ENCODE measurements around the gene CDHR1.

The CDHR1 gene

GRCh38 chr10:84226616-84227015 is 32.3 kb downstream of the CDHR1 start:
- in situ Hi-C loops (cut with HindIII; ENCODE audit: low sequenced_read_pairs): no loop called here

- in situ Hi-C loops (cut with HindIII; ENCODE audit: low sequenced_read_pairs): no loop called here
Measured at GRCh38 chr10:84227810-84228209, 33.5 kb downstream of the CDHR1 start.

DNA sequence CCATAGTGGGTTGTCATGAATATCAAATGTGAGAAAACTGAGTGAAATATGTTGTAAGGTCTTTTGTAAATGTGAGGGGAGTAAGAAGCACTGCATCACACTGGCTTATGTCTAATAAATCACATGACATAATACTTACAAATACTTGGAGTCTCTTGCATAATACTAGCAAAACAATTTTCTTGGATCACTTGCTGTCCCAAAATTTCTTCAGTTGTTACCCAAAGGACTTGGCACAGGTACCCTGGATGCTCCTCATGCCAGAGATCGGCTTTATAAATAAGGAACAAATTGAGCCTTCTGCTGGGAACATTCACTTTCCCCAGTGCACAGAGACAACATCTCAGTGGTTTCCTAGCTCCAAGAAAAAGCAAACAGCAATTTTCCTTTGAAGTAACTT is 36.0 kb downstream of the CDHR1 start:
- in situ Hi-C loops (cut with HindIII; ENCODE audit: low sequenced_read_pairs): no loop called here

DNA sequence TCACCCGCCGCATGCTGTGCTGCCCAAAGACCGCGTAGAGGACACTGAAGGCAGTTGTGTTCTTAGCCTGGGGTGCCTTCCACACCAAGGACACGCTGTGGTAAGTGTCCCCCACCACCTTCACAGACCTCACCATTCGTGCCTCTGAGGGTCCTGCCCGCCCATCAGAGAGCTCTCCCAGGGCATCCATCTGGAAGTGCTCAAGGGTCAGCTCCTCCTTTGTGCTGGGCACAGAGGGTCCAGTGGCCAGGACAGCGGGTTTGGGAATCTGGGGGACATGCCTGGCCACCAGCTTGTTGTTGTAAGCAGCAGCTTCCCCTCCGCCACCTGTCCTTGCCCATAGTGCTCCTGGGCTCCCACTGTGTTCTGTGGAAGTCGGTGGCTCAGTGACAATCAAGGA is 38.0 kb downstream of the CDHR1 start:
- in situ Hi-C loops (cut with HindIII; ENCODE audit: low sequenced_read_pairs): no loop called here

DNA sequence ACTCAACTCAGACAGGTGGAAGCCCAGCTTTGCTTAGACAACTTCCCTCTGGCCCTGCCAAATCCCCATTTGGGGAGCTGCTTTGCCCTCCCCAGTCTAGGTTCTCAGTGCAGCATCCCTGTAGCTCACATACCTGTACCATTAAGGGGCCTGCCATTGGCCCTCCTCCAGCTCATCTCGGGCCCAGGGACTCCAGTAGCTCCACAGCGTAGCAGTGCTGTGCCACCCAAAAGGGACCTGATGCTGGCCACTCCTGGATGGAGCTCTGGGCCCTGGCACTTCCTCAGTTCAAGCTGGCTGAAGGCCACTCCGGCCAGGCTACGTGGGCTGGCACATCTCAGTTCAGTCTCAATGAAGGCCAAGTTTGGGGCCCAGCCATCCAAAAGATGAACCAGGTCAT is 39.6 kb downstream of the CDHR1 start:
- in situ Hi-C loops (cut with HindIII; ENCODE audit: low sequenced_read_pairs): no loop called here

GRCh38 chr10:84234479-84234878 is 40.1 kb downstream of the CDHR1 start:
- in situ Hi-C loops (cut with HindIII; ENCODE audit: low sequenced_read_pairs): no loop called here

DNA sequence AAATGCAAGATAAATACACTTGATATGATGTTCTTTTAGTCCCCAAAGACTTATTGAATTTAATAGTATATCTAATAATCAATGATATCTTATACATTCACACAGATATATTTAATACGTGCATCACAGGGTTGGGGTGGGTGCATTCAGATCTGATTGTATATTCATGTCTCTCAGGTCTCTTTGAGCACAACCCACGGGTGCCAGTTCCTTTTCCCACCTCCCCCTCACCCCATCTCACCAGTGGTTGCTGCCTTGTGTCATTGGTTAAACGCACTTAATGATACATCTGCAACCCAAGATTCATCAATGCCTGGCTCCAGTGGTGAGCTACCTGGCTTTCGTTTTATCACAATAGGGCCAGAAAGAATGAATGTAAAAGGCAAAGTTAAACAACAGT is 40.8 kb downstream of the CDHR1 start:
- in situ Hi-C loops (cut with HindIII; ENCODE audit: low sequenced_read_pairs): no loop called here

- in situ Hi-C loops (cut with HindIII; ENCODE audit: low sequenced_read_pairs): no loop called here
Measured at GRCh38 chr10:84236807-84237198, 42.5 kb downstream of the CDHR1 start.

- in situ Hi-C loops (cut with HindIII; ENCODE audit: low sequenced_read_pairs): no loop called here
Measured at GRCh38 chr10:84237199-84238051, 43.1 kb downstream of the CDHR1 start.

DNA sequence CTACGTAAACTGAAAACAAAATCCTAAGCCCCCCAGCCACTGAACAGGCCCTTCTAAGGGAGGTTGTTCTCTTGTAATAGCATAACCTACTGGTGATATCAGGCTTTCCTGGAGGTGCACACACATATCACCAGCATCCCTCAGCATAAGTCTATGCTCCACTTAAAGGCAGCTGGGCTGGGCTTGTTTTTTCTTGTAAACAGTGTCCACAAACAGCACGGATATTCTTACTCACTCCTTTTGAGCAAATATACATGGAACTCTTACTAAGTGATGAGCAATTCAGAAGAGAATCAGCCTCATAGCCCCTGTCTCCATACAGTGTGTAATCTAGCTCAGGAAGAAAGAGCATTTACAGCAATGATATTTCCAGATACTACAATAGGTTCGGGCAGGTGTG is 44.6 kb downstream of the CDHR1 start:
- in situ Hi-C loops (cut with HindIII; ENCODE audit: low sequenced_read_pairs): no loop called here

GRCh38 chr10:84241185-84241790 is 47.0 kb downstream of the CDHR1 start, which contains the start of gene LRIT1:
LRIT1 (minus strand) TSS chr10:84241546; CDS start chr10:84241439, 107 bp downstream.
- in situ Hi-C loops (cut with HindIII; ENCODE audit: low sequenced_read_pairs): no loop called here

DNA sequence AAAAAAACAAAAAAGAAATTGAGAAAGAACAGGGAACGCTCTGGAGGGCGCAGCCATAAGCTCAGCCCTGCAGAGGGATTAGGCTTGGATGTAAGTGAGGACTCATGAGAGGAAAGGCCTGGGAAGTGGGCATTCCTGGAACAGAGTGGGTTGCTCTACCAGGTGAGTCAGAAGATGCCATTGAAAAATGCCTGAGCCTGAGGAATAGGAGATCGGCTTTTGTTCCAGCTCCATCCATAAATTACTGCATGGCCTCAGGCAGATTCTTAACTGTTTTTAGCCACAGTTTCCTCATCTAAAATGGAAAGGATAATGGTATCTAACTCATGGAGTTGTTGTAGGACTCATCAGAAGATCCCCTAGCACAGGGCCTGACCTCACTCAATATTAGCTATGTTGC is 49.4 kb downstream of the CDHR1 start:
- in situ Hi-C loops (cut with HindIII; ENCODE audit: low sequenced_read_pairs): no loop called here

DNA sequence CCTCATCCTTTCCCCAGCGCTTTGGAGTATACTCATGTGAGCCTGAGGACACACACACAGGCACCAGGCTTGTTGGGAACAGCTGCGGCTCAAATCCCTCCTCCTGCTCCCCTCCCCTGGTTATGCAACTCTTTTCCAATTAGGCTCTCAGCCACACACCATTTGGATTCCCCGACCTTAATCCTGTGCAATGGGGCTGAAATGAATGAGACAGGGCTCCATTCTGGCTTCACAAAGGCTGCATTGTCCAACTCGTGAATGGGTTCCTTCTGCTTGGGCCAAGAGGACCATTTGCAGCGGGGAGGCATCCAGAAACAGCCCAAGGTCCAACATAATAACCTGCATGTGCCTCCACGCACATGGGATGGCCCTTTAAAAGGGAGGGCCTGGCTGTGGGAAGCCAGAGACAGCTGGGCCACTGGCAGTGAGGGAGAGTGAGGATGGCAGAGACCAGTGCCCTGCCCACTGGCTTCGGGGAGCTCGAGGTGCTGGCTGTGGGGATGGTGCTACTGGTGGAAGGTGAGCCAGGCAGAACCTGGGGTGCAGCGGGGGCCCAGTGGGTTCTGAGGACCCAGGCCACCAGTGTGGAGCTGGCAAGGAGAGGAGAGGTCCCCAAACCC is 50.4 kb downstream of the CDHR1 start, which contains the start of gene RGR:
RGR (plus strand) TSS at position 403 of the 620 bp plus-strand sequence; CDS start at position 441, 38 bp downstream.
- in situ Hi-C loops (cut with HindIII; ENCODE audit: low sequenced_read_pairs): no loop called here

GRCh38 chr10:84247496-84247895 is 53.2 kb downstream of the CDHR1 start:
- in situ Hi-C loops (cut with HindIII; ENCODE audit: low sequenced_read_pairs): no loop called here

DNA sequence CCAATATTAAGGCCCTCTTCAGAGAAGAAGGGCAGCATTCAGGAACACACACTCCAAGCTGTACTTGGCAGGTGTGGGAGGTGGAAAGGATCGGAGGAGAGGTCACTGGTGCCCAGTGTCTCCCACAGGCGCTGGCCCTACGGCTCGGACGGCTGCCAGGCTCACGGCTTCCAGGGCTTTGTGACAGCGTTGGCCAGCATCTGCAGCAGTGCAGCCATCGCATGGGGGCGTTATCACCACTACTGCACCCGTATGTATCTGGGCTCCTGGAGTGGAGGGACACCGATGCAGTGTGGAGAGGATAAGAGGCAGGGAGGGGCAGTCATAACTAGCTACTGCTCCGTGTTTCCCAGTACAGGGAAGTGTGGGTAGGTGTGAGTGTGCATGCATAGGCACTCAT is 54.5 kb downstream of the CDHR1 start:
- in situ Hi-C loops (cut with HindIII; ENCODE audit: low sequenced_read_pairs): no loop called here

DNA sequence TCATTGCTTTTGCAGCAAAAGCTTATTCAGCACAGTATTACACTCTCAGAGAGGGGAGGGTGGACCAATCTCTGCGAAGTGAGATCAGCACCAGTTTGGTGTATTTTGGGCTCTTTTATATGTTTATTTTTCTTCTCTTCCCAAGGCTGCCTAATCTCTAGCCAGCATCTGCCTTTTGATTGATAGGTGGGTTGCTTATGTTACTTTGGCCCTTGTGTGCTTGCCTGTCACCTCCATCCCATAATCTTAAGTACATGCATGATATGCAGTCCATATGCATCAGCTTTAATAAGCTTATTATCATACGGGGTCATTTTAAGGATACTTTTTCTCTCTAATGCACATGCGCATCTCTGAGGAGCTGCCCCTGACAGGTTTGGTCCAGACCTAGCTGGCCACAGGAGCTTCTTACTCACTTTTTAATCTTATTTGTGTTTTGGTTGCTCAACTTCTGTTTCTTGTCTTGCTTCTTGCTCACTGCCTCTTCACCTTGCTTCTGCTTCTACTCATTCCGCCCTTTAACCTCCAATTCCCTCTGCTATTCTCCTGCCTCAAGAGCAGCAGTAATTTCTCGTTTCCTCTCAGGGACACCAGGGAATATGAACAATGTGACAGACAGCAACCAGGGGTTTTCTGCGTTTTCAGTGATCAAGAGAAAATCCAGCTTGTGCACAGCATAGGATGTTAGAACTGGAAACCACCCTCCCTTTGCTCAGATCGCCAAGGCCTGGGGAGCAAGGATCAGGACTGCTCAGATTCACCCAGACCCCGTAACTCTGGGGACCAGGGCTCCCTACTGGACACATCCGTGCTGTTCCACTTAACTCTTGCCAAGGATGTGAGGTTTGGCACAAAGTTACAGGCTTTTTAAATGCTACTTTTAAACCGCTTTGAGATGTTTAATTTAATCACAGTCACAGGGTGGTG is 60.5 kb downstream of the CDHR1 start:
- in situ Hi-C loops (cut with HindIII; ENCODE audit: low sequenced_read_pairs): no loop called here

GRCh38 chr10:84256510-84257342 is 62.4 kb downstream of the CDHR1 start:
- in situ Hi-C loops (cut with HindIII; ENCODE audit: low sequenced_read_pairs): no loop called here

- in situ Hi-C loops (cut with HindIII; ENCODE audit: low sequenced_read_pairs): no loop called here
Measured at GRCh38 chr10:84257343-84258020, 63.1 kb downstream of the CDHR1 start.

GRCh38 chr10:84258034-84258695 is 63.8 kb downstream of the CDHR1 start:
- in situ Hi-C loops (cut with HindIII; ENCODE audit: low sequenced_read_pairs): no loop called here

All from DLD1 (cell line).